HL-60/S4 treated with phorbol 12-myristate 13-acetate at 8.2 ng/mL for 4 days and 3 days (cell line): ENCODE data around the gene NFKBIL1.
"Not testable (repeated sequence)": the region's sequence is repeated elsewhere in the genome, so short reads cannot be mapped to it uniquely, and the experiment has no call there.

Source experiments
- in situ Hi-C: fragments of 300-500 bp; cut with MboI; formaldehyde crosslinking; loops from 2 replicates; pipeline ENCODE4 v1.15.0; 2022; ENCODE audit warnings: low sequenced_read_pairs

The NFKBIL1 gene

GRCh38 chr6:31546958-31547726, at the start of gene NFKBIL1:
Gene NFKBIL1, plus strand, starts transcription at chr6:31547608. Its CDS starts 87 bp downstream, at chr6:31547695.
- in situ Hi-C loops, result no loop called here

- in situ Hi-C loops, result no loop called here
These were observed 48.7 kb upstream of the NFKBIL1 start for GRCh38 chr6:31498748-31499147.

GRCh38 chr6:31499648-31500047, 47.8 kb upstream of the NFKBIL1 start:
- in situ Hi-C loops, result not testable (repeated sequence)

GRCh38 chr6:31502586-31502985, 44.8 kb upstream of the NFKBIL1 start:
- in situ Hi-C loops, result no loop called here

GRCh38 chr6:31509036-31509435, 38.4 kb upstream of the NFKBIL1 start:
- in situ Hi-C loops, result not testable (repeated sequence)

- in situ Hi-C loops, result no loop called here
These were observed 37.4 kb upstream of the NFKBIL1 start for GRCh38 chr6:31510007-31510406.

- in situ Hi-C loops, result no loop called here
These were observed 33.8 kb upstream of the NFKBIL1 start for GRCh38 chr6:31513456-31514165.

GRCh38 chr6:31521835-31522234, 25.6 kb upstream of the NFKBIL1 start:
- in situ Hi-C loops, result no loop called here

- in situ Hi-C loops, result no loop called here
These were observed 21.9 kb upstream of the NFKBIL1 start for GRCh38 chr6:31525553-31525931.

GRCh38 chr6:31525932-31526591, 21.3 kb upstream of the NFKBIL1 start:
- in situ Hi-C loops, result no loop called here

GRCh38 chr6:31528307-31528777, 19.1 kb upstream of the NFKBIL1 start:
- in situ Hi-C loops, result no loop called here

- in situ Hi-C loops, result no loop called here
These were observed 18.5 kb upstream of the NFKBIL1 start, which contains the start of gene MCCD1 for GRCh38 chr6:31528821-31529328. Gene MCCD1, plus strand, starts transcription at chr6:31528962. Its CDS starts 53 bp downstream, at chr6:31529015.

- in situ Hi-C loops, result no loop called here
These were observed 17.9 kb upstream of the NFKBIL1 start for GRCh38 chr6:31529329-31530150.

- in situ Hi-C loops, result no loop called here
These were observed 16.7 kb upstream of the NFKBIL1 start for GRCh38 chr6:31530659-31531058.

GRCh38 chr6:31531162-31531561, 16.2 kb upstream of the NFKBIL1 start:
- in situ Hi-C loops, result no loop called here

GRCh38 chr6:31531771-31532643, 15.4 kb upstream of the NFKBIL1 start:
- in situ Hi-C loops, result no loop called here

- in situ Hi-C loops, result no loop called here
These were observed 14.6 kb upstream of the NFKBIL1 start for GRCh38 chr6:31532644-31533454.

- in situ Hi-C loops, result no loop called here
These were observed 14.0 kb upstream of the NFKBIL1 start for GRCh38 chr6:31533455-31533841.

- in situ Hi-C loops, result no loop called here
These were observed 13.4 kb upstream of the NFKBIL1 start for GRCh38 chr6:31534011-31534410.
